HEK293T (cell line): ENCODE measurements around the gene EPG5.

Experiments
- LEF1 ChIP-seq: fragments of 450-650 bp; IDR thresholded peaks from 2 replicates; pipeline ENCODE4 v1.6.1; 2017; ENCODE audit warnings: mild to moderate bottlenecking, borderline replicate concordance
- SUZ12 ChIP-seq: fragments of 450-650 bp; IDR thresholded peaks from 2 replicates; pipeline ENCODE4 v1.6.1; 2016; ENCODE audit warnings: mild to moderate bottlenecking

DNA sequence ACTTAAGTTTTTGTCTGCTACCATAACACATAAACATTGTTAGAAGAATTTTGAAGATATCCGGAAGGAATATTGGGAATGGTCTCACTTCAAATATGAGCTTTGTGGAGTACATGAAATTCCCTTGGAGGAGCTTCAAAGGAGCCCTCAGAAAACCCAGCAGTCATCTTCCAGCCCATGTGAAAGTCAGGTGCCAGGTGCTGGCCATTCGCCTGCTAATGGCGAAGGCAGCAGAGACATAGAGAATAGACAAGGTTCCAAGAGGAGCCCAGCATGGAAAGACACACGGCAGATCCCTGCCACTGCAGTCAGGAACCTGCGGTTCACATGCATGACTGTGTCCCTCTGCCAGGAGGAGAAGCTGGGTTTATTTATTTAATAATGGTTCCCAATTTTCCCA lies 40.0 kb upstream of the EPG5 start:
- TF ChIP-seq SUZ12 (no peak), LEF1 (no peak)
